GF-D8 (cell line): Measurements from ENCODE around the gene C6orf62.
"Not testable (repeated sequence)": the region's sequence is repeated elsewhere in the genome, so short reads cannot be mapped to it uniquely, and the experiment has no call there.

Experiments
- DNase-seq: peaks from one replicate; lab custom pipeline; 2025; lab: John Stamatoyannopoulos, UW

Gene C6orf62

DNA sequence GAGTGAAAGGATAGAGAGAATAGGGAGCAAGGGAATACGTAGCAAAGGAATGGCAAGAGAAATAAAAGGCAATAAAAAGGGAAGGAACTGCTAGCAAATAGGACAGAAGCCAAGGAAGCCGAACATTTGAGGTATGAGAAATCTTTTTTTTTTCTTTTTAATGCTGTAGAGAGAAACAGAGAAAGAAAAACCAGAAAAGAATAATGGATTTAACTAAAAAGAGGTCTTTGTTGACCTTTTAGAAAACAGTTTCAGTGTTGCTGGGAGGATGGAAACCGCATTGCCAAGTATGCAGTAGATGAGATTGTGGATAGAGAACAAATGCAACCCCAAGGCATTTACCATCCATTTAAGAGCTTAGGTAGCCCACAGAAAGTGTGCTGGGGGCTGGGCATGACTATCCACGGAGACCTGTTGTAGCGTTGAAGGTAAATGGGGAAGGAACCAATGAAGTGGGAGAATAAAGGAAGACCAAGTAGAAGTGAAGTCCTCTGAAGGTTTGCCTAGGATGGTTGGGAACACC lies 23.3 kb upstream of the C6orf62 start:
- no peak for DNase-seq

DNA sequence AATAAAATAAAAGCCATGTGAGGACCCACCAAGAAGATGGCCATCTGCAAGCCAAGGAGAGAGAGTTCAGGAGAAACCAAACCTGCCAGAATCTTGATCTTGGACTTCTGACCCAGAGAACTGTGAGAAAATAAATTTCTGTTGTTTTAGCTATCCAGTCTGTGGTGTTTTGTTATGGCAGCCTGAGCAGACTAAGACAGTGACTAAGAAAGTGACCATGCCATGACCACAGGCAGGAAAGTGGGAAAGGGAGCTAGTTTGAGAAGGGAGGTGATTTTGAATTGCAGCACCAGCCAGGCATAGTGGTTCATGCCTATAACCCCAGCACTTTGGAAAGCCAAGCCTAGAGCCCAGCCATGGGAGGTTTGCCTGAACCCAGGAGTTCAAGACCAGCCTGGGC lies 21.9 kb upstream of the C6orf62 start:
- no peak for DNase-seq

DNA sequence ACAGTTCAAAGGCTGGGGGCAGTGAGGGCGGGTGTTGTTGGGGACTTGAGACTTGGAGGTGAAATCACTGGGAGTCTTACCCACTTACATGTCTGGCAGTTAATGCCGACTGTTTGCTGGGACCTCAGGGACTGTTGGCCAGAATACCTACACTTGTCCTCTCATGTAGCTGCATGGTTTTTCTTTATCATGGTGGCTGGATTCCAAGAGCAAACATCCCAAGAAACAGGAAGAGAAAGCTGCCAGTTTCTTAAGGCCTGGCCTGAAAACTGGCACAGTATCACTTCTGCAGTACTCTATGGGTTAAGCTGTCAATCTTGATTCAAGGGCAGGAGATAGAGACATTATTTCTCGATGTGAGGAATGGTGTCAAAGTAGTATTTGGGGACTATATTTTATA lies 19.8 kb upstream of the C6orf62 start:
- DNase-seq, result no peak

DNA sequence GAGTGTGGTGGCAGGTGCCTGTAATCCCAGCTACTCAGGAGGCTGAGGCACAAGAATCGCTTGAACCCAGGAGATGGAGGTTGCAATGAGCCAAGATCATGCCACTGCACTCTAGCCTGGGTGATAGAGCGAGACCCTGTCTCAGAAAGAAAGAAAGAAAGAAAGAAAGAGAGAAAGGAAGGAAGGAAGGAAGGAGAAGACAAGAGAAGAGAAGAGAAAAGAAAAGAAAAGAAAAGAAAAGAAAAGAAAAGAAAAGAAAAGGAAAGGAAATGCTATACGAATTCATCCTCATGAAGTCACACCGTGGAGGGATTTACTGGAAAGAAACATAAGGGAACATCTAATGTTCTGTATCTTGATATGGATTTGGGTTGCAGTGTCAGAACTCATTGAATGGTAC lies 15.8 kb upstream of the C6orf62 start:
- not testable (repeated sequence) for DNase-seq

DNA sequence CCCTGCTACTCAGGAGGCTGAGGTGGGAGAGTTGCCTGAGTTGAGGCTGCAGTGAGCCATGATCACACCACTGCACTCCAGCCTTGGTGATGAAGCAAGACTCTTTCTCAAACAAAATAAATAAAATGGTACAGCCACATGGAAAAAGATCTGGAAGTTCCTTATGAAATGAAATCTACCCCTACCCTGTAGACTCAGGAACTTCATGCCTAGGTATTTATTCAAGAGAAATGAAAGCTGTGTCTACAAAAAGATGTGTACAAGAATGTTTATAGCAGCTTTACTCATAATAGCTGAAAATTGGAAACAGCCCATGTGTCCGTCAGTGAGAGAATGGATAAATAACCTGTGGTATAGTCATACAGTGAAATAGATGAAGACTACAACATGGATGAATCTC lies 15.2 kb upstream of the C6orf62 start:
- no peak for DNase-seq

DNA sequence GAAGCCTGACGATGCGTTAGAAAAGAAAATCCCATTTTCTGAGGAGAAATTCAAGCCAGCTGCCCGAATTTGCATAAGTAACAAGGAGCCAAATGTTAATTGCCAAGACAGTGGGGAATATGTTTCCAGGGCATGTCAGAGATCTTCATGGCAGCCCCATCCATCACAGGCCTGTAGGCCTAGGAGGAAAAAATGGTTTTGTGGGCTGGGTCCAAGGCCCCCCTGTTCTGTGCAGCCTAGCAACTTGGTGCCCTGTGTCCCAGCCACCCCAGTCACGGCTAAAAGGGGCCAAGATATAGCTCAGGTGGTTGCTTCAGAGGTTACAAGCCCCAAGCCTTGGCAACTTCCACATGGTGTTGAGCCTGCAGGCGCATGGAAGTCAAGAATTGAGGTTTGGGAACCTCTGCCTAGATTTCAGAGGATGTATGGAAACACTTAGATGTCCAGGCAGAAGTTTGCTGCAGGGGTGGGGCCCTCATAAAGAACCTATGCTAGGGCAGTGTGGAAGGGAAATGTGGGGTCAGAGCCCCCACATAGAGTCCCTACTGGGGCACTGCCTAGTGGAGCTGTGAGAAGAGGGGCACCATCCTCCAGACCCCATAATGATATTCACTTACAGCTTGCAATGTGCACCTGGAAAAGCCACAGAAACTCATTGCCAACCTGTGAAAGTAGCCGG lies 12.6 kb upstream of the C6orf62 start:
- DNase-seq, result not testable (repeated sequence)

DNA sequence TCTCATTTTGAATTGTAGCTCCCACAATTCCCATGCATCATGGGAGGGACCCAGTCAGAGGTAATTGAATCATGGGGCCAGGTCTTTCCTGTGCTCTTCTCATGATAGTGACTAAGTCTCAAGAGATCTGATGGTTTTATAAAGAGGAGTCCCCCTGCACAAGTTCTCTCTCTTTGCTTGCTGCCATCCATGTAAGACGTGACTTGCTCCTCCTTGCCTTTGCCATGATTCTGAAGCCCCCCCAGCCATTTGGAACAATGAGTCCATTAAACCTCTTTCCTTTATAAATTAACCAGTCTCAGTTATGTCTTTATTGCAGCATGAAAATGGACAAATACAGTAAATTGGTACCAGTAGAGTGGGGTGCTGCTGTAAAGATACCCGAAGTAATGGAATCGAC lies 11.7 kb upstream of the C6orf62 start:
- DNase-seq, result not testable (repeated sequence)

DNA sequence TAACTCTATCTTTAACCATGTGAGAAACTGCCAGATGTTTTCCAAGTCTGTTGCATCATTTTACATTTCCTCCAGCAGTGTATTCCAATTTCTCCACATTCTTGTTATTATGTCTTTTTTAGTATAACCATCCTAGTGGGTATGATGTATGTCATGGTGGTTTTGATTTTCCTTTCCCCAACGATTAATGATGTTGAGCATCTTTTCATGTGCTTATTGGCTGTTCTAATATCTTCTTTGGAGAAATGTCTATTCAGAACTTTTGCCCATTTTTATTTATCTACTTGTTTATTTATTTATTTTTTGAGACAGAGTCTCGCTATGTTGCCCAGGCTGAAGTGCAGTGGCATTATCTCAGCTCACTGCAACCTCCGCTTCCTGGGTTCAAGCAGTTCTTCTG lies 4.3 kb upstream of the C6orf62 start:
- DNase-seq, result no peak

DNA sequence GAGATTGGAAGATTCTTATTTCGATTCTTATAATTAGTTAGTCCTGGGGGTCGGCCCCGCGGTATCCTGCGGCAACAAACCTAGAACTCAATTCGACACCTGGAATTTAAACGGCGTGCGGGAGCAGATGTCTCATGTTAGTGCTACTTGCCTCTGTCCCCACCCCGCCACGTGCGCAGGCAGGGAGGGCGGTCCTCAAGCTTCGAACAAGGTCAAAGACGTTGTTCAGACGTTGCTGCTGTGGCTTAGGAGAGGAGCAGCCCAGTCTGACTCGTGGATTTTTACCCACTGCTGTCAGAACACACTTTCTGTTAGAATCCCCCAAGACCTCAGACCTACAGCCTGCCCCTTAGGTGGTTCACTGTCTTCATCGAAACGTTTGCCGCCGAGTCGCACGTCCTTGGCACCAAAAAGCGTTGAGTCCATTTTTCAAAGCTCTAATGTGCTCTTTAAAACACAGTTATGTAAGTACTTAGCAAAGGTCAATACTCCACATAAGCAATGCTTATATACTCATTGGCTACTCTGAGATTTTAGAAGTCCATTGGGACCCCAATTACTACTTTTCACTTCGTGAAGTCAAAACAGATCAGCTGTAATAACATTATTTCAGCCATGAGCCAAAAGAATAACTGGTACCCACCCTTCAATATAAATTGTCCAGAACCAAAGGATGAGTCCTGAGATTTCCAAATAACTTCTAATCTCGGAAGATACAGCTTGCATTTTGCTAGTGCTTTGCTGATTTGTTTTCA lies 2.7 kb upstream of the C6orf62 start:
- no peak for DNase-seq

DNA sequence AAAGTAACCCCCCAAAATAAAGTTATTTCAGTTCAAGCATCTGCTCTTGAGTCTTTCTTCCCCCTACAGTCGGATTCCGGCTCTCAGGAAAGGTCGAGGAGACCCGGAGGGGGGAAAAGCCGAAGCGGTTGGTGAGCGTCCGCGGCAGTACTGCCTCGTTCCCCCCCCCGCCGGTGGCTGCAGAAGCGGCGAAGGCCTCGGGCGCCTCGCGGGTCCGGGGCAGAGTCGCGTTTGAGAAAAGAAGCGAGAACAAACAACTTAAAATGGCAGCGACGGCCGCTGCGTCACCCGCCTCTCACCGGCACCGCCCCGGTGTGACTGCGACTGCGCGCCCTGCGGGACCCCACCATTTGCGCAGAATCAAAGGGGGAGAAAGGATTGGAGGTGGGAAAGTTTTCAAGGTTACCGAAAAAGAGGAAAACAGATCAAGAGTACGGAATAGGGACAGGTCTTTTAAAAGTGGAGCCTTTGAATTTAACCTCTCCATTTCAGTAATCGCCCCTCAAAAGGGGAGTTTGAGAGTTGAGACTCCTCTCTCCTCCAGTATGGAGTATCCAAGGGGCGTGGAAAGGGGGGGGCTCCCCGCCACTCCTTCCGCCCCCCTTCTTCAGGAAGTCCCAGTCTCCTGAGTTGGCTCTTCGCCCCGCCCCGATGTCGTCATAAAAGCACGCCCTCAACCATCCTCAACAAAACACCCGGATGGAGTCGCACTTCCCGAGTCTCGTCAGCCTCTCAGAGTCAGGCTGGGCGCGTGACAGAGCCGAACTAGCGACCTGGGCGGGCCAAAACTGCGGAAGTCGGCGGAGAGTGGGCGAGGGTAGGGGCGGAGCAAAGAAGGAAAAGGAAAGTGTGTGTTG lies 1.9 kb upstream of the C6orf62 start:
- DNase-seq, result peak; percentile 96

DNA sequence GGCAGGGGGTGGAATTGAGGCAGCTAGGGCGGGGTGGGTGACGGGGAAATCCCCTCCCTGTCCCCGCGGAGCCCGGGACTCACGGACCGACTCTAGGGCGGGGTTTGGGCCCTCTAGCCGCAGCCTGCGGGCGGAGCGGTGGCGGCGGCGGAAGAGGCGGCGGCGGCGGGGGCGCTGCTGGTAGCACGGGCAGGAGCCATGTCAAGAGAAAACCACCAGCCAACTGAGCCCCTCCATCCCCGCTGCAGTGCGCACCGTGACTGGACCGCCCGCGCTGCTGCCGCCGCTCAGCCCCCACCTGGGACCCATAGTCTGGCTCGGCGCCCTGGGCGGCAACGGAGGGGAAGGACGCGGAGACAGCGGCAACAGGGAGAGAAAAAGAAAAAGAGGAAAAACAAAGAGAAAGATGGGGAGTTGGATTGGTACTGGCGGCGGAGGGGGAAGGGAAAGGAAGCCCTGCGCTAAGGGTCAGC lies 1.2 kb upstream of the C6orf62 start:
- no peak for DNase-seq

DNA sequence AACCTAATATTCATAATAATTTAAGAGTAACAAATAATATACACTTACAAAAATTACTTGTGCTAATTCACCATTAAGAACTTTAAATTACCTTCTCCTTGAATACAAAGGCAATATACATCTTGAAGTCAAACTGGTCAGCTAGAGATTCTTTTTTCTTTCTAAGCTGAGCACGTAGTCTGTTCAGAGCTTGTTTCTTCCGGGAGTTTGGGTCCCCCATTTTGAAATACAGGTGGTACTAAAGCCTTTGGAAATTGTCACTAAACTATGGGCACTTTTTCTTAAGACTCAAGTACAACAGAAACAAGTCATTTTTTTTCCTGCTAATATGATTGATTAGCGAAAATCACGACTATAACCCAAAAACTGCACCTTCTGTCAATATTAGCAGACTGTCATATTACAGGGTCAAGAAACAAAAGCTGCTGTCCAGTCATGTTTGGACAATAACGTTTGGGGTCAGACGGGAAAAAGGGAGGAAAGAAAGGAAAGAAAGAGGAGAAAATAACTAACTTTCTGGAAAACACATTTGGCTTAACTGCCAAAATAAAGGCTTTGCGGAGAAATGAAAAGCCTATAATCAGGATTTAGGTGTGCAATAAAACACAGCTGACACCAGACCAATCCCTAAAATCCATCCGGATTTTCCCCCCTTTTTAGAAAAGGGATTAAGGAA lies 367 bp downstream of the C6orf62 start:
- DNase-seq, result no peak

DNA sequence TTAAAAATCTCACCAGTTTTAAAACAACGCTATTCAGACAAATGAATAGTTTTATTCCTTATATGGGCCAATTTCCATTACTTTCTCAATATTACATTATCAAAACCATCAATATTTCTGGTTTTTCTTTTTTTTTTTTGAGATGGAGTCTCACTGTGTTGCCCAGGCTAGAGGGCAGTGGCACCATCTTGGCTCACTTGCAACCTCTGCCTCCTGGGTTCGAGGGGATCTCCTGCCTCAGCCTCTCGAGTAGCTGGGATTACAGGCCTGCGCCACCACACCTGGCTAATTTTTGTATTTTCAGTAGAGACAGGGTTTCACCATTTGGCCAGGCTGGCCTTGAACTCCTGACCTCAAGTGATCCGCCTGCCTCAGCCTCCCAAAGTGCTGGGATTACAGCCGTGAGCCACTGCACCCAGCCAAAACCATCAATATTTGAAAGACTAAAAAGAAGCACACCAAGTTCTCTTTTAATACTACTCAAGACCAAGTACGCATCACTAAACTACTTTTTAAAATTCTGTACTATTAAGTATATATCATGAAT lies 2.3 kb downstream of the C6orf62 start:
- not testable (repeated sequence) for DNase-seq

DNA sequence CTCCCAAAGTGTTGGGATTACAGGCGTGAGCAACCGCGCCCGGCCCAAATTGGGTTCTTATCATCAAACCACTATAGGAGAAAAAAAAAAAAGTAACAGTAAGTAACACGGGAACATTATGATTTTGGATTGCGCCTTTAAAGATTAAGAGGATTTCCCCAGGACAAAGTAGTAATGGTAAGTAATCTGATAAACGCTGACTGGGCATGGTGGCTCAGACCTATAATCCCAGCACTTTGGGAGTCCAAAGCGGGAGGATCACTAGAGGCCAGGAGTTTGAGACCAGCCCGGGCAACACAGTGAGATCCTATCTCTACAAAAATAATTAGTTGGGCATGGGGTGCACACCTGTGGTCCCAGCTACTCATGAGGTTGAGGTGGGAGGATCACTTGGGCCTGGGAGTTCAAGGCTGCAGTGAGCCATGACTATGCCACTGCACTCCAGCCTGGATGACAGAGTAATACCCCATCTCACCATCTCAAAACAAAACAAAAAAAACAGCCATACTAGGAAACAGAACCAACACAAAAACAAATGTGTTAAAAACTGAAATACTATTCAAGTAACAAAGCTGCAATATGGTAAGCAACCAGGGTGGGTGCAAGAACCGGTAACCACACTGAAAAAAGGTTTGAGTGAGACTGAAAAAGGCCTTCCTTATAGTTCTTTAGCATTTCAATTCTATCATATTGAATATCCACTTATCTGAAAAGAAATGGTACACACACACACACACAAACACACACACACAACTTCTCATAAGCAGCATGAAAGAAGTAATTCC lies 8.2 kb downstream of the C6orf62 start:
- DNase-seq, result no peak

DNA sequence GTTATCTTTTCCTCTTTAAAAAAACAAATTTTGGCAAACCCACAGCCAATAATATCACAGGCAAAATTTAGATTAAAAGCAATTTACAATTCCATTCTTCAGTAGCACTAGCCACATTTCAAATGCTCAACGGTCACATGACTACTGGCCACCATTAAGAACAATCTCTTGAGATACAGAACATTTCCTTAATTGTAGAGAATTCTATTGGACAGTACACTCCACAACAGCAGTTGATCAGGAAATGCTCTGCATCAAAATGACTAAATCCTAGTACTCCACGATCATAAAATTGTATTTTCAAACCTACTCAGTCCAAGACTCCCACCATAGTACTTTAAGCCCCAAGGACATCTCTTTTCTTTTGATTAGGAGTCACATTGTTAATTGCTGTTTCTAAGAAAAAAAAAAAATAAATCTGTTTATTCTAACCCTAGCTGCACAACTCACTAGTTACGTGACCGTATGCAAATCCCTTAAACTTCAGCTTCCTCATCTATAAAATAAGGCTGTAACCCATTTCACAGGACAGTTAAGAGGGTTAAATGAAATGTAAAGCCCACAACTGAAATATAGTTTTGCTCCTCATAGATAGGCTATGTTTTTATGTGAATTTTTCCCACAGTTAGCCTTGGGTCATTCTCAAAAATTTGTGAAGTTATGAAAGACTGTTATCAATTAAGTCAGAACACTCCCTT lies 9.8 kb downstream of the C6orf62 start:
- DNase-seq, result no peak

DNA sequence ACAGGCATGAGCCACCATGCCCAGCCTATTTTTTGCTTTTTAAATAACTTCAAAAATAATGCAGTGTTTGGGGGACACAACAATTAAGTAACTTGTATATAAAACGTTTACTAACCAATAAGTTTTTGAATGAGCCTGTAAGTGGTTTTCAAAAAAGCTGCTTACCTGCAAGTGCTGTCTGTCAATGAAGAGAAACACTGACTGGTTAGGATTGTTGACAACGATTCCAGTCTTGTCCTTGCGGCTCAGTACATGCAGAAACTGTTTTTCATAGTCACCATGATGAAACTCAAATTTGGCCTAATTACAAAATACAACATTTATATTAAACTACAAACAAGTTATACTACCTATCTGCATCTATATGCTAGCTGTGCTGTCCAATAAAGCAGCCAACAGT lies 10.3 kb downstream of the C6orf62 start:
- DNase-seq, result no peak

DNA sequence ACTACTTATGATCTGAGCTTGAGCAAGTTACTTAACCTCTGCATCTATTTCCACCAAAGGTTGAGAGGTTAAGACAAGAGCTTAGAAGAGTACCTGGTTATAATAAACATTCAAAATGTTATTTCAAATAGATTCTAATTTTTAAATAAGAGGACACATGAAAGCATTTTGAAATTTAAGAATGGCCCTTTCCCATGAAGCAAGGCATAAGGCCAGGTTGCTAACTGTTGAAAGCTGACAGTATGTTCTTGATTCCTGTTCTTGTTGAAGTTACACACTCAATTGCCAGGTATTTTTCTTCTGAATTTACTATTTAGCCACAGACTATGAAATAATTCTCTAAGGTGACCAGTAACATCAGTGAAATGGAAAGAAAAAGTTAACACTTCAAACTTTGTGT lies 14.5 kb downstream of the C6orf62 start:
- DNase-seq, result no peak

DNA sequence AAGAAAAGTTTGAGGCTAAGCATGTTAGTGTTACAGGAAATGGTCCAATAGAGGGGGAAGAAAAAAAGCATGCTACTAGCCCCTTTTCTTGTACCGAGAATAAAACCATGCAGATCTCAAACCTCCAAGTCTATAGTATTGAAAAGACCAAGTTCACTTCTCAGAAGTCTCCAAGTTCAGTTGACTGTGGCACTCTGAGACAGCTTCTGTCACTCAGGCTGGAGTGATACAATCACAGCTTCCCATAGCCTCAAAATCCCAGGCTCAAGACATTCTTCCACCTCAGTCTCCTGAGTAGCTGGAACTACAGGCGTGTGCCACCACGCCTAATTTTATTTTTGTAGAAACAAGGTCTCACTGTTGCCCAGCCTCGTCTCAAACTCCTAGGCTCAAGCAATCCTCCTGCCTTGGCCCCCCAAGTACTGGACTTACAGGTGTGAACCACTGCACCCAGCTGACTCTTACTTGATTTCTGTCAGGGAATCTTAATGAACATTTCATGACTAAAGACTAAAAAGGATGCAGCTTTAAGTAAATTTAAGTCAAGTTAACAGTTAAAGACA lies 16.2 kb downstream of the C6orf62 start:
- no peak for DNase-seq

DNA sequence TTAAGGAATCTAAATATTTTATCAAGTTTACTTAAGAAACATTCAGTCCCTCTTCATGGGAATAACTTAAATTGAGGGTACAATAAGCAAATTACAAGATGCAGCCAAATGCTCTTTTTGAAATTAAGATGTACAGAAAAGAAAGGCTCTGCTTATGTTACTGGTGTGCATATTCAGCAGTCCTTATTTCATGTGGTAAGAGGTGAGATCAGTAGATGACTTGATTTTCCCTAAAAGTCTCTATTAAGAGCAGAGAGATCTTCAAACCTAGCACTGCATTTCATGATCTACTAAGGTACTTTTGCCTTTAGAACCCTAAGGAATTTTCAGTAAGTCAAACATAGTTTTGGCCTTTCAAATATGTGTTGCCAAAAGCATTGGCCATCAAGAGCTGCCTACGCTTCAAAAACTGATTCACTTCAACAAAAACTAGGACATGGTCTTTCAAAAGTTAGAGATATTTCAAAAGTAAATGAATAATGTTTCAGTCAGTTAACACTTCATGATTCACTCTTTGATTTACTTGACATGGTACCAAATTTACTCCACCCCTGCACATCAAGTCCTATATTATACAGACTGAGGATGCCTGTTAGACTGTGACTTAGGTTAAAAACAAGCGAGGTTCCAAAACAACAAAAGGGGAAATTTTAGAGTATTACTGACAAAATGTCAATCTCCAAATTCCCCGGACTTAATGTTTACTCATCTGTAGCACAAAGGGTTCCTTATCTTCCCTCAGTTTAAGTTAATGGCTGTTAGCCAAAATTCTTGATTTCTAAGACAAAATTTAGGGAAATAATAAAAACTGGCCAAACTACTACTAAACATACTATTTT lies 19.2 kb downstream of the C6orf62 start:
- DNase-seq, result no peak
